T-helper 17 cell (primary cell): ENCODE data around the gene MDM2. TPM values are rescaled to one million over a fixed set of nuclear protein-coding genes. Genes with fewer than 3 reads are reported as not detected.

Experiments
- ATAC-seq: fragments of 150-1000 bp; cut with Tn5 transposase; 2 replicates; pipeline ENCODE4 v1.10.0; 2021; ENCODE audit warnings: mild to moderate bottlenecking, moderate library complexity
- DNase-seq, 3 donors: peaks; one replicate each; pipeline versions ENCODE4 v3.0.0 to v3.0.0-alpha.2; 2020 to 2021
- H3K9me3 ChIP-seq: one replicate; pipeline ENCODE4 v1.7.0; 2013; ENCODE audit warnings: low read length, mild to moderate bottlenecking; ENCODE audit not compliant: control insufficient read depth, poor library complexity, severe bottlenecking
- H3K27ac Mint-ChIP-seq: one replicate; pipeline ENCODE4 v1.8.0; 2022; ENCODE audit warnings: mild to moderate bottlenecking, moderate library complexity, mixed read lengths
- H3K27me3 Mint-ChIP-seq: one replicate; pipeline ENCODE4 v1.8.0; 2022; ENCODE audit warnings: mixed read lengths
- H3K36me3 Mint-ChIP-seq: one replicate; pipeline ENCODE4 v1.8.0; 2022; ENCODE audit warnings: low read depth, mixed read lengths
- H3K4me1 Mint-ChIP-seq: one replicate; pipeline ENCODE4 v1.8.0; 2022; ENCODE audit warnings: mild to moderate bottlenecking, mixed read lengths
- H3K4me3 Mint-ChIP-seq: one replicate; pipeline ENCODE4 v1.8.0; 2022; ENCODE audit warnings: mild to moderate bottlenecking, moderate library complexity, mixed read lengths
- total RNA-seq, 4 donors: library from RNA in 2 of 4; stranded (reverse) in 2 of 4; gene quantifications; one replicate each; pipeline ENCODE4 v1.2.3 and lab custom pipeline; 2022 to 2026

The MDM2 gene
- total RNA-seq, 2 donors from 2014 or later = 96.3 to 101 TPM

GRCh38 chr12:68772714-68773113 lies 35.3 kb upstream of the MDM2 start:
- Mint-ChIP-seq H3K4me3 (peak overlapping the region; percentile 7), H3K27me3 (no peaks in the 10 kb centered on the region), H3K36me3 (no peaks in the 10 kb centered on the region), H3K4me1 (peaks cover 3% of the 10 kb centered on the region), H3K27ac (peak overlapping the region; percentile 81)
- H3K9me3 ChIP-seq = no peaks in the 10 kb centered on the region
- ATAC-seq = no peak
- no peak for DNase-seq

GRCh38 chr12:68773582-68773981 lies 34.4 kb upstream of the MDM2 start:
- H3K27ac Mint-ChIP-seq = no peak overlapping the region
- no peaks in the 10 kb centered on the region for H3K9me3 ChIP-seq
- DNase-seq (no peak), ATAC-seq (no peak)
- H3K27me3 Mint-ChIP-seq = no peaks in the 10 kb centered on the region
- no peaks in the 10 kb centered on the region for H3K36me3 Mint-ChIP-seq
- peaks cover 3% of the 10 kb centered on the region for H3K4me1 Mint-ChIP-seq
- no peak overlapping the region for H3K4me3 Mint-ChIP-seq

- H3K27me3 Mint-ChIP-seq = no peaks in the 10 kb centered on the region
- ATAC-seq = no peak
- no peak for DNase-seq
Observed at GRCh38 chr12:68775121-68775630, 32.8 kb upstream of the MDM2 start.

GRCh38 chr12:68776976-68777610 lies 30.9 kb upstream of the MDM2 start:
- Mint-ChIP-seq H3K36me3 (no peaks in the 10 kb centered on the region), H3K4me3 (no peak overlapping the region), H3K4me1 (peaks cover 3% of the 10 kb centered on the region), H3K27me3 (no peaks in the 10 kb centered on the region), H3K27ac (no peak overlapping the region)
- no peak for ATAC-seq
- DNase-seq = no peak
- no peaks in the 10 kb centered on the region for H3K9me3 ChIP-seq

More at GRCh38 chr12:68775121-68775630, 32.8 kb upstream of the MDM2 start:
- H3K4me3 Mint-ChIP-seq = no peak overlapping the region
- no peak overlapping the region for H3K27ac Mint-ChIP-seq
- no peaks in the 10 kb centered on the region for H3K9me3 ChIP-seq
- peaks cover 3% of the 10 kb centered on the region for H3K4me1 Mint-ChIP-seq
- no peaks in the 10 kb centered on the region for H3K36me3 Mint-ChIP-seq

GRCh38 chr12:68779280-68779679 lies 28.7 kb upstream of the MDM2 start:
- no peak for ATAC-seq
- DNase-seq = no peak
- no peaks in the 10 kb centered on the region for H3K4me1 Mint-ChIP-seq
- no peak overlapping the region for H3K27ac Mint-ChIP-seq
- H3K36me3 Mint-ChIP-seq = no peaks in the 10 kb centered on the region
- H3K4me3 Mint-ChIP-seq = no peak overlapping the region
- H3K9me3 ChIP-seq = no peaks in the 10 kb centered on the region
- no peaks in the 10 kb centered on the region for H3K27me3 Mint-ChIP-seq

GRCh38 chr12:68780731-68781130 lies 27.2 kb upstream of the MDM2 start:
- H3K36me3 Mint-ChIP-seq = no peaks in the 10 kb centered on the region
- H3K4me1 Mint-ChIP-seq = no peaks in the 10 kb centered on the region
- no peaks in the 10 kb centered on the region for H3K9me3 ChIP-seq
- H3K4me3 Mint-ChIP-seq = no peak overlapping the region
- no peaks in the 10 kb centered on the region for H3K27me3 Mint-ChIP-seq
- DNase-seq = no peak
- H3K27ac Mint-ChIP-seq = no peak overlapping the region
- no peak for ATAC-seq

- DNase-seq = no peak
- H3K9me3 ChIP-seq = no peaks in the 10 kb centered on the region
- no peaks in the 10 kb centered on the region for H3K4me1 Mint-ChIP-seq
- no peaks in the 10 kb centered on the region for H3K36me3 Mint-ChIP-seq
- no peak overlapping the region for H3K27ac Mint-ChIP-seq
- ATAC-seq = no peak
- no peak overlapping the region for H3K4me3 Mint-ChIP-seq
- H3K27me3 Mint-ChIP-seq = no peaks in the 10 kb centered on the region
Observed at GRCh38 chr12:68781728-68782127, 26.2 kb upstream of the MDM2 start.

- no peaks in the 10 kb centered on the region for H3K9me3 ChIP-seq
- Mint-ChIP-seq H3K36me3 (no peaks in the 10 kb centered on the region), H3K27ac (no peak overlapping the region), H3K4me3 (no peak overlapping the region), H3K27me3 (no peaks in the 10 kb centered on the region), H3K4me1 (no peaks in the 10 kb centered on the region)
- no peak for DNase-seq
- ATAC-seq = no peak
Observed at GRCh38 chr12:68784015-68784414, 24.0 kb upstream of the MDM2 start.

- H3K9me3 ChIP-seq = no peaks in the 10 kb centered on the region
- Mint-ChIP-seq H3K27me3 (no peaks in the 10 kb centered on the region), H3K4me3 (no peak overlapping the region), H3K4me1 (no peaks in the 10 kb centered on the region), H3K27ac (no peak overlapping the region), H3K36me3 (no peaks in the 10 kb centered on the region)
- DNase-seq = no peak
- ATAC-seq = no peak
Observed at GRCh38 chr12:68785358-68785757, 22.6 kb upstream of the MDM2 start.

GRCh38 chr12:68785823-68786222 lies 22.2 kb upstream of the MDM2 start:
- no peaks in the 10 kb centered on the region for H3K9me3 ChIP-seq
- no peaks in the 10 kb centered on the region for H3K36me3 Mint-ChIP-seq
- H3K27me3 Mint-ChIP-seq = no peaks in the 10 kb centered on the region
- H3K27ac Mint-ChIP-seq = no peak overlapping the region
- no peaks in the 10 kb centered on the region for H3K4me1 Mint-ChIP-seq
- H3K4me3 Mint-ChIP-seq = no peak overlapping the region
- no peak for ATAC-seq
- DNase-seq = no peak

GRCh38 chr12:68786929-68787328 lies 21.0 kb upstream of the MDM2 start:
- H3K4me1 Mint-ChIP-seq = no peaks in the 10 kb centered on the region
- H3K4me3 Mint-ChIP-seq = no peak overlapping the region
- no peak overlapping the region for H3K27ac Mint-ChIP-seq
- ATAC-seq (no peak), DNase-seq (no peak)
- no peaks in the 10 kb centered on the region for H3K36me3 Mint-ChIP-seq
- no peaks in the 10 kb centered on the region for H3K9me3 ChIP-seq
- no peaks in the 10 kb centered on the region for H3K27me3 Mint-ChIP-seq

GRCh38 chr12:68788554-68789143 lies 19.3 kb upstream of the MDM2 start:
- H3K9me3 ChIP-seq = no peaks in the 10 kb centered on the region
- no peaks in the 10 kb centered on the region for H3K4me1 Mint-ChIP-seq
- ATAC-seq (no peak), DNase-seq (no peak)
- H3K27me3 Mint-ChIP-seq = no peaks in the 10 kb centered on the region
- no peak overlapping the region for H3K4me3 Mint-ChIP-seq
- H3K27ac Mint-ChIP-seq = no peak overlapping the region
- H3K36me3 Mint-ChIP-seq = no peaks in the 10 kb centered on the region

- Mint-ChIP-seq H3K4me1 (no peaks in the 10 kb centered on the region), H3K36me3 (no peaks in the 10 kb centered on the region), H3K27ac (no peak overlapping the region), H3K27me3 (no peaks in the 10 kb centered on the region), H3K4me3 (no peak overlapping the region)
- H3K9me3 ChIP-seq = no peaks in the 10 kb centered on the region
- ATAC-seq (no peak), DNase-seq (no peak)
Observed at GRCh38 chr12:68789144-68789878, 18.7 kb upstream of the MDM2 start.
